ENCODE results near the gene ZNF182. TPM values are rescaled to one million over a fixed set of nuclear protein-coding genes. Genes with fewer than 3 reads are reported as not detected.
"Not testable (repeated sequence)": the region's sequence is repeated elsewhere in the genome, so short reads cannot be mapped to it uniquely, and the experiment has no call there.

The ZNF182 gene
- total RNA-seq, 1 experiment from 2014 or later: 8.1 TPM

GRCh38 chrX:48025561-48025960, 21.8 kb upstream of the ZNF182 start:
- Mint-ChIP-seq H3K4me1 (ENCODE audit: low read depth, unreplicated experiment) (peaks cover 8% of the 10 kb centered on the region), H3K27ac (ENCODE audit: unreplicated experiment) (no peak overlapping the region), H3K9me3 (ENCODE audit: low read depth, unreplicated experiment) (peaks cover 7% of the 10 kb centered on the region), H3K4me3 (ENCODE audit: low read depth, unreplicated experiment) (no peak overlapping the region), H3K36me3 (ENCODE audit: insufficient read depth, unreplicated experiment) (peaks cover 13% of the 10 kb centered on the region), H3K27me3 (ENCODE audit: unreplicated experiment) (no peaks in the 10 kb centered on the region)
- TF ChIP-seq CTCF (IDR thresholded peaks at IDR 0.05; ENCODE audit: unreplicated experiment): peak; percentile 43
- CTCF ChIA-PET: no interaction called here
- intact Hi-C loops (cut with micrococcal nuclease; ENCODE audit: unreplicated experiment): loop anchor here (5.0 to 10.0 kb wide), 2 partner anchors 528 to 831 kb away; partner anchors contain the start of gene UBA1
- DNase-seq: peak; percentile 44
- no TSS peak for BruUV-seq (replicated peaks)

GRCh38 chrX:48022738-48023137, 18.9 kb upstream of the ZNF182 start:
- Mint-ChIP-seq H3K27me3 (ENCODE audit: unreplicated experiment) (no peaks in the 10 kb centered on the region), H3K27ac (ENCODE audit: unreplicated experiment) (no peak overlapping the region), H3K36me3 (ENCODE audit: insufficient read depth, unreplicated experiment) (peaks cover 15% of the 10 kb centered on the region), H3K4me3 (ENCODE audit: low read depth, unreplicated experiment) (no peak overlapping the region), H3K4me1 (ENCODE audit: low read depth, unreplicated experiment) (peaks cover 8% of the 10 kb centered on the region), H3K9me3 (ENCODE audit: low read depth, unreplicated experiment) (peaks cover 7% of the 10 kb centered on the region)
- intact Hi-C loops (cut with micrococcal nuclease; ENCODE audit: unreplicated experiment): loop anchor here (10.0 kb wide), 1 partner anchor 828 kb away; the partner anchor contains the start of gene UBA1
- no TSS peak for BruUV-seq (replicated peaks)
- TF ChIP-seq CTCF (IDR thresholded peaks at IDR 0.05; ENCODE audit: unreplicated experiment): no peak
- no peak for DNase-seq
- CTCF ChIA-PET: no interaction called here

GRCh38 chrX:48022100-48022499, 18.3 kb upstream of the ZNF182 start:
- intact Hi-C loops (cut with micrococcal nuclease; ENCODE audit: unreplicated experiment): loop anchor here (10.0 kb wide), 1 partner anchor 827 kb away; the partner anchor contains the start of gene UBA1
- Mint-ChIP-seq H3K4me3 (ENCODE audit: low read depth, unreplicated experiment) (no peak overlapping the region), H3K36me3 (ENCODE audit: insufficient read depth, unreplicated experiment) (peaks cover 15% of the 10 kb centered on the region), H3K27me3 (ENCODE audit: unreplicated experiment) (no peaks in the 10 kb centered on the region), H3K27ac (ENCODE audit: unreplicated experiment) (no peak overlapping the region), H3K4me1 (ENCODE audit: low read depth, unreplicated experiment) (peaks cover 8% of the 10 kb centered on the region), H3K9me3 (ENCODE audit: low read depth, unreplicated experiment) (peaks cover 7% of the 10 kb centered on the region)
- BruUV-seq (replicated peaks): no TSS peak
- CTCF ChIA-PET: no interaction called here
- no peak for DNase-seq
- no peak for TF ChIP-seq CTCF (IDR thresholded peaks at IDR 0.05; ENCODE audit: unreplicated experiment)

- peak; percentile 79 for DNase-seq
- no peak for TF ChIP-seq CTCF (IDR thresholded peaks at IDR 0.05; ENCODE audit: unreplicated experiment)
- Mint-ChIP-seq H3K4me1 (ENCODE audit: low read depth, unreplicated experiment) (peaks cover 8% of the 10 kb centered on the region), H3K27me3 (ENCODE audit: unreplicated experiment) (no peaks in the 10 kb centered on the region), H3K9me3 (ENCODE audit: low read depth, unreplicated experiment) (peaks cover 4% of the 10 kb centered on the region), H3K4me3 (ENCODE audit: low read depth, unreplicated experiment) (peak overlapping the region; percentile 86), H3K27ac (ENCODE audit: unreplicated experiment) (peak overlapping the region; percentile 99), H3K36me3 (ENCODE audit: insufficient read depth, unreplicated experiment) (peaks cover 15% of the 10 kb centered on the region)
- CTCF ChIA-PET: interaction anchor here (0.6 kb wide), 1 partner anchor 943 kb away, joined by 3 read pairs; no protein-coding TSS in a partner anchor
- no TSS peak for BruUV-seq (replicated peaks)
- intact Hi-C loops (cut with micrococcal nuclease; ENCODE audit: unreplicated experiment): loop anchor here (10.0 kb wide), 1 partner anchor 826 kb away; the partner anchor contains the start of gene UBA1
Measured at GRCh38 chrX:48021026-48021900, 17.5 kb upstream of the ZNF182 start.

GRCh38 chrX:48020472-48020871, 16.7 kb upstream of the ZNF182 start:
- BruUV-seq (replicated peaks): not testable (repeated sequence)
- H3K36me3 Mint-ChIP-seq (ENCODE audit: insufficient read depth, unreplicated experiment): peaks cover 15% of the 10 kb centered on the region

GRCh38 chrX:48019892-48020291, 16.1 kb upstream of the ZNF182 start:
- H3K4me1 Mint-ChIP-seq (ENCODE audit: low read depth, unreplicated experiment); BruUV-seq (replicated peaks); CTCF ChIA-PET: not testable (repeated sequence)

More at GRCh38 chrX:48020472-48020871, 16.7 kb upstream of the ZNF182 start:
- DNase-seq; H3K27me3 Mint-ChIP-seq (ENCODE audit: unreplicated experiment); H3K4me1 Mint-ChIP-seq (ENCODE audit: low read depth, unreplicated experiment); H3K9me3 Mint-ChIP-seq (ENCODE audit: low read depth, unreplicated experiment); CTCF ChIA-PET: not testable (repeated sequence)
- peak overlapping the region; percentile 99 for H3K27ac Mint-ChIP-seq (ENCODE audit: unreplicated experiment)
- intact Hi-C loops (cut with micrococcal nuclease; ENCODE audit: unreplicated experiment): loop anchor here (10.0 kb wide), 1 partner anchor 826 kb away; the partner anchor contains the start of gene UBA1
- peak overlapping the region; percentile 86 for H3K4me3 Mint-ChIP-seq (ENCODE audit: low read depth, unreplicated experiment)

More at GRCh38 chrX:48019892-48020291, 16.1 kb upstream of the ZNF182 start:
- H3K27ac Mint-ChIP-seq (ENCODE audit: unreplicated experiment); H3K9me3 Mint-ChIP-seq (ENCODE audit: low read depth, unreplicated experiment); H3K4me3 Mint-ChIP-seq (ENCODE audit: low read depth, unreplicated experiment); DNase-seq; H3K27me3 Mint-ChIP-seq (ENCODE audit: unreplicated experiment): not testable (repeated sequence)
- peaks cover 15% of the 10 kb centered on the region for H3K36me3 Mint-ChIP-seq (ENCODE audit: insufficient read depth, unreplicated experiment)
- intact Hi-C loops (cut with micrococcal nuclease; ENCODE audit: unreplicated experiment): loop anchor here (10.0 kb wide), 1 partner anchor 825 kb away; the partner anchor contains the start of gene UBA1

Measured in Calu3 (cell line).